ENCODE measurements around the gene GGACT.

Gene GGACT

DNA sequence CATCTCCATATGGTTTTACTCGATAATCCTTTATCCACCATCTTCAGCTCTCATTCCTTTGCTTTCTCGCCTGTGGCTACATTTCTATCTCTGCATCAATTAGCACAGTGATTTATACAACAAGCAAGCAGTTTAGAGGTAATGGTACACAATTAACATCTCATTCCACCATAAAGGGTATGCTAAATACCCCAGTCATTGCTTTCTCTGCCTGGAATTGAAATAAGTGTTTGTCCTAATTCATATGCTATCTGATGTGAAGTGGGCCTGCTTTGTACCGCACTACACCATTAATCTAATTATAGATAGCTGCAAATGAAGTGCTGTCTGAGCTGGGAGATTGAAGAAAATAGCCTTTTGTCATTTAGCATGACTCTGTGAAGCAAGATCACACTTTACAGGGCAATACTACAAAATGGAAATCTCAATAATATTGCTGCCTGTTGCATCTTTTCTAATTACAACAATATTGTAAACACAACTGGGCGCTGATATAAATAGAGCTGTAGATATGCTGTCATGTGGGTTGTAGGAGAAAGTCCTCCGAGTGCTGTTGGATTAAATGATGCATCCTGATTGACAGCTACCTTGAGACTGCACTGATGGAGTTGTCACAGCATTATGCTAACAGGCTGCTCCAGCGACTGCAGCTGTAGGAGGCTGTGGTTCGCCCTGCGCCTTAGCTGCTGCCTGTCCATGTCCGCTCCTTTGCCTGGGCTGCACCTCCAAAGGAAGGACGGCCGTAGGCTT lies 78.2 kb downstream of the GGACT start:
- TF ChIP-seq, protein P1, sequence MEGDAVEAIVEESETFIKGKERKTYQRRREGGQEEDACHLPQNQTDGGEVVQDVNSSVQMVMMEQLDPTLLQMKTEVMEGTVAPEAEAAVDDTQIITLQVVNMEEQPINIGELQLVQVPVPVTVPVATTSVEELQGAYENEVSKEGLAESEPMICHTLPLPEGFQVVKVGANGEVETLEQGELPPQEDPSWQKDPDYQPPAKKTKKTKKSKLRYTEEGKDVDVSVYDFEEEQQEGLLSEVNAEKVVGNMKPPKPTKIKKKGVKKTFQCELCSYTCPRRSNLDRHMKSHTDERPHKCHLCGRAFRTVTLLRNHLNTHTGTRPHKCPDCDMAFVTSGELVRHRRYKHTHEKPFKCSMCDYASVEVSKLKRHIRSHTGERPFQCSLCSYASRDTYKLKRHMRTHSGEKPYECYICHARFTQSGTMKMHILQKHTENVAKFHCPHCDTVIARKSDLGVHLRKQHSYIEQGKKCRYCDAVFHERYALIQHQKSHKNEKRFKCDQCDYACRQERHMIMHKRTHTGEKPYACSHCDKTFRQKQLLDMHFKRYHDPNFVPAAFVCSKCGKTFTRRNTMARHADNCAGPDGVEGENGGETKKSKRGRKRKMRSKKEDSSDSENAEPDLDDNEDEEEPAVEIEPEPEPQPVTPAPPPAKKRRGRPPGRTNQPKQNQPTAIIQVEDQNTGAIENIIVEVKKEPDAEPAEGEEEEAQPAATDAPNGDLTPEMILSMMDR (IDR thresholded peaks at IDR 0.05; ENCODE audit: low read length, missing control alignments) = no peak
- no peak for DNase-seq (ENCODE audit: low read depth)

DNA sequence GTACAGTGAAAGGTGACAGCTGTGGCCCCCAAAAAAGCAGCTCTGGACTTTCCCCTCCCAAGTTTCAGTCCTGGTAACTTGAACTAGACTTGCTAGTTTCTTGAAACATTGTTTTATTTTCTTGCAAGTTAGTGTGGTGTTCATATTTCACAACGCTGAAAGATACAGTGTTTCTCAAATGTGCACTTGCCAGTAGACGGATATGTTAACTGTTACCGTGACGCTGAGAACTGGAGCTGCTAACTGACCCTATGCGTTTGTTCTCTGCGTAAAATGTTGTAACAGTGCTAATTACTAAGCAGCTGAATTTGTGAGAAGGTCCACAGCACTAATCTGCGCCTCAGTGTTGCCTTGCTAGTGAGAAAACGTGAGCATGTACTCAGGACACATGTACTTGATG lies 79.6 kb downstream of the GGACT start:
- no peak for DNase-seq (ENCODE audit: low read depth)
- H3K4me3 ChIP-seq (replicated peaks; ENCODE audit: low read depth, low read length) = no peak overlapping the region
- TF ChIP-seq, protein P1 (IDR thresholded peaks at IDR 0.05; ENCODE audit: low read length, missing control alignments) = no peak

More for the DNA sequence above, 78.2 kb downstream of the GGACT start:
- no peak overlapping the region for H3K4me3 ChIP-seq (replicated peaks; ENCODE audit: low read depth, low read length)

DNA sequence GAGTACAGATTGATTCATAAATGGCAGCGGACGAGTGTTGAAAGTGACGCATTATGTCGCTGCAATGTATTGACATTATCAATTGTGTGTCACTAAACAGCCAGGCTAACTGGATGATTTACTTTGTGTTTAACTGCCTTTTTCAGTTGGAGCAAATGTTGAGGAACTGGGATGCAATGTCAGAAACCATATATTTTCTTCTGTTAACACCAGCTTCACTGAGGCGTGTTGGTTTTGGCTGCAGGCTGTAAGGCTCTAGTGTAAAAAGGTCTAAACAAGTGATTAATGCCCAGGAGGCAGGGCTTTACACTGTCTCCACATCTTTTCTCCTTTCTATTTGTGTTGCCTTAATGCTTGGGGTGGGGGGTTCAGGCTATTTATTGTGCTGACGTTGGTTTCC lies 80.1 kb downstream of the GGACT start:
- no peak overlapping the region for H3K4me3 ChIP-seq (replicated peaks; ENCODE audit: low read depth, low read length)
- TF ChIP-seq, protein P1 (IDR thresholded peaks at IDR 0.05; ENCODE audit: low read length, missing control alignments) = no peak
- no peak for DNase-seq (ENCODE audit: low read depth)

DNA sequence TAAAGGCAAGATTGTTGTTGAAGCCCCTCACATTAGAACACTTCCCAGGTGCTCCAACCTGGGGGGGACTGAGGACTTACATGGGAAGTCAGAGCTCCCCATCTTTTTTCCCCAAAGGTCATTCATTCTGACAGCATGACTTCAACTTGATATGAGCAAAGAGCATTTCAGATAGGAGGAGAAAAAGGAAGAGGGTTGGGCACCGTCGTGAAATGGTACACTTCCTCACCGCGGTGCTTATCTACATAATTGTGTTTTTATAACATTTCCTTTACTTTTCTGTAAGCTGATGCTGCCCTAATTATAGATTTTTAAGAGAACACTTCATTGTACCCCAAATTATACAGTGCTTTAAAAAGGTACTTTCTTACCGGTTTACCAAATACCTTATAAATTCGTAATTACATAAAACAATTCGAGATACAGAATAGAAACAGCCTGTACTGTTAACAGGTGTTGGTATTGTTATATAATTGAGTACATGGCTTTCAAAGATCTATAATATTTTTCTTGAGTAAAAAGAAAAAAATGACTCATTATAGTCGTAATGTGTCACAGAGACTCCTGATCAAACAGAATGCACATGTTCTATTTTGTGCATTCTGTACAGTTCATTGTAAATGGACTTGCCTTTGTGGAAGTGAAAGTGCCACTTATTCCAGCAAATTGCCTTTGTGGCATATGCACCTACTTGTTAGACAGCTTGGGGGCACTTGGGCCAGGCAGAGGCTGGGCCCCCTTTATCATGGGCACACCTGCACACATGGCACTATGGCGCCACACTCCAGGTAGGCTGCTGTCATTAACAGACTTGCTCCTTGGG lies 81.8 kb downstream of the GGACT start:
- no peak for DNase-seq (ENCODE audit: low read depth)
- TF ChIP-seq, protein P1 (IDR thresholded peaks at IDR 0.05; ENCODE audit: low read length, missing control alignments) = no peak
- H3K4me3 ChIP-seq (replicated peaks; ENCODE audit: low read depth, low read length) = no peak overlapping the region

DNA sequence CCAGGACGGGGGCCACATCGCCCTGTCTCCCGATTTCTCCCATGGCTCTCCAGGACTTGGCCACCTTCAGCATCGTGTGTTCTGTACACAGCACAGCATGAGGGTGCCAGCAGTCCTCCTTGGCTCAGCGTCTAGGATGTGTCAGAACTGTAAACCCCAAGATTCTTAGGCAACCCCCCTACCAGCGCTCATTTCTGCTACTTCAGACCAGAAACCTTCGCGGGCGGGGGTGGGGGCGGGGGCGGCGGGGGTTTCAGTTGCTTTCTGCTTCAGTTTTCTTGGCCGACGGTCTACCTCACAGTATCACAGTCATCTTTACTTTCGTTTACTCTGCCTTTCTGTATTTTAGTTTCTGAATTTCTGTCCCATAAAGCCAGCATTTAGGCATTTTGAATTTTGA lies 82.4 kb downstream of the GGACT start:
- TF ChIP-seq, protein P1 (IDR thresholded peaks at IDR 0.05; ENCODE audit: low read length, missing control alignments) = no peak
- H3K4me3 ChIP-seq (replicated peaks; ENCODE audit: low read depth, low read length) = no peak overlapping the region
- no peak for DNase-seq (ENCODE audit: low read depth)

DNA sequence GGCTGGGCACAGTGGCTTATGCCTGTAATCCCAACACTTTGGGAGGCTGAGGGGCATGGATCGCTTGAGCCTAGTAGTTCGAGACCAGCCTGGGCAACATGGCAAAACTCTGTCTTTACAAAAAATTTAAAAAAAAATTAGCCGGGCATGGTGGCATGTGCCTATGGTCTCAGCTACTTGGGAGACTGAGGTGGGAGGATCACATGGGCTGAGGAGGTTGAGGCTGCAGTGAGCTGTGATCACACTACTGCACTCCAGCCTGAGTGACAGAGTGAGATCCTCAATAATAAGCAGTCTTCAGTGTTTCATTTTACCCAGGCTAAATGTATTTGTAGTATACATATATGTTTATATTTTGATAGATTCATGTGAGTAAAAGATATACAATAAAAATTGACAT lies 85.0 kb downstream of the GGACT start:
- DNase-seq (ENCODE audit: low read depth) = no peak
- TF ChIP-seq, protein P1 (IDR thresholded peaks at IDR 0.05; ENCODE audit: low read length, missing control alignments) = no peak
- H3K4me3 ChIP-seq (replicated peaks; ENCODE audit: low read depth, low read length) = no peak overlapping the region

Measured in fibroblast of pulmonary artery (primary cell).